Stimulated activated naive CD4-positive, alpha-beta T cell (primary cell): ENCODE measurements around the gene SLC9A9.

ENCODE experiments used
- DNase-seq, 6 experiments: peaks; one replicate each; lab custom pipeline; 2025; lab: John Stamatoyannopoulos, UW

Gene SLC9A9

GRCh38 chr3:143321058-143321769 lies 527.1 kb downstream of the SLC9A9 start:
- DNase-seq: no peak

GRCh38 chr3:143315766-143316165 lies 532.5 kb downstream of the SLC9A9 start:
- no peak for DNase-seq

DNA sequence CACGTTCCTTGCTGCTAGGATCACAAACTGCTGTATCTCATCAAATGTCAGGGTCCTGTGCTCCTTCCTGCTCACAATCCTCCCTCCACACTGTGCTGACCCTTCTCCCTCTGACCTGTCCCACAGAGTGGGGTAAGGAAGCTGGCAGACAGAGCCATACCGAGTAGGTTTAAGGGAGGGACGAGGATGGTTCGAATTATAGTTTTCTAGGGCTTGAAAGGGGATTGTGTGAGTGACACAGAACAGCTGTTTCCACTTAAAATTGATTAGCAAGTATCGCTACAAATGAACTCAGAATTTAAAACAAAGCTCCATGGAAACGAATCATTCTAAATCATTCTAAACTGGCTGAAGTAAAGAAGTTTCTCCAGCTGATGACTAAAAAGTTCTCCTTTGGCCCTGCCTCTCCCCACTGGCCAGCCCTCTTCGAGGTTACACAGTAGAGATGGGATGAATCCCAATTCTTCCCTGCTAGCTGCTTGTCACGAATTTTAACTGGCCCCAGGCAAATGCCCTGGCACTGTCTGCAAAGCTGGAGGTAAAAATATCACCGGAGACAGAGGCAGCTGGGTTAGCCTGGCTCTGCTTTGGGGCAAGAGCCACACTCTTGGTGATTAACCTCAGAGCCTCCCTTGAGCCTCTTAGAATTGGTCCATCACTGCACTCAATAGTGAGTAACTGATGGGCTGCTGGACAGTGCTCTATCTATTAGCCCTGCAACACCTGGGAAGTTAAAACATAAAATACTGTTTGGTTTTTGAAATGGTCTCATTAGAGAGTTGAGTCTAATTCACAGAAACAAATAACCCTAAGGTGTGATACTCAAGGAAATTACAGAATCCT lies 533.8 kb downstream of the SLC9A9 start:
- no peak for DNase-seq

DNA sequence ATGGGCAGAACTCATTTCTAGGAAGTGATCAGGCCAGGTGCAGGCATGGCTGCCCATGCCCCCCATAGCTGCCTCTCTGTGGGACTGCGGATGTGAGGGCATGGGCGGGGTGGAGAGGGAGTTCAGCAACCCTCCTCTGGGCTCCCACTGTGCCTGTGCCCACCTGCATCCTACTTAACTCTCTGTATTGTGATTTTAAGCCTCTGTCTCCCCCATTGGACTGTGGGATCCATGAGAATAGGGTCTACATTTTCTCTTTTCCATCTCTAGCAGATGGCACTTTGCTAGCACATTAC lies 534.4 kb downstream of the SLC9A9 start:
- DNase-seq: no peak

DNA sequence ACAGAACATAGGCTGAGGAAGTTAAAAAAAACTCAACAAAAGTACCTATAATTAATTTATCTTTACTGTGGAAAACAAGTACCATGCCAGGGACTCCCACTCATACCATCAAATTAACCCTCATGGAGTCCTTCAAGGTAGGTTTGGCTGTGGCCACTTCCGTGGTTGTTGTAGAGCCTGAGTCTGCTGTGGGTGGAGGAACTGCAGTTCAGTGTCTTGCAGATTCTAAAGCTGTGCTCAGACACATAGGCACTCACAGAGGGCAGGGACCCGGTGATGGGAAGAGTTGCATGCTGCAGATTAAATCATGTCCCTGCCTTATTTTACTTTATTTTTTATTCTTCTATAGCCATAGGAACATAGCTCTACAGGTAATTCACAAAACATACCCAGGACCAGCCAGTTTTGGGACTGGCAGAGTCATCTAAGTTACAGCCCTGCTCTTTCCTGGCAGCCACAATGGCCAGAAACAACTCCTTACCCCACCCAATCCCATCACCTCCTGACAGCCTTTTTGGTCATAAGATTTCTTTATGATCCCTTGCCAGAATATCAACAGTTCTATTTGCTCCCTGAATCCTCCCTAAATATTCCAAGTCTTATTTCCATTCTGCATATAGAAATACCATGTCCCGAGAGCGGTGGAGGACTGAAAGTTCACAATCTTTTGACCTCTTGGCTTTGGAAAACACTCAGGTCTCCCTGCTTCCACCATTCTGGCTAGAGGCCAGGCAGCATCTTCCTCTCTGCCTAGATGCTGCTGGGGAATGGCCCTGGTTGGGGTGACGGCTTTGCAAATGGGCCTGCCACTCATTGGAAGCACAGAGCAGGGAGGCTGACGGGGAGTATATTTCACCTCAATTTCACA lies 535.0 kb downstream of the SLC9A9 start:
- DNase-seq: no peak

DNA sequence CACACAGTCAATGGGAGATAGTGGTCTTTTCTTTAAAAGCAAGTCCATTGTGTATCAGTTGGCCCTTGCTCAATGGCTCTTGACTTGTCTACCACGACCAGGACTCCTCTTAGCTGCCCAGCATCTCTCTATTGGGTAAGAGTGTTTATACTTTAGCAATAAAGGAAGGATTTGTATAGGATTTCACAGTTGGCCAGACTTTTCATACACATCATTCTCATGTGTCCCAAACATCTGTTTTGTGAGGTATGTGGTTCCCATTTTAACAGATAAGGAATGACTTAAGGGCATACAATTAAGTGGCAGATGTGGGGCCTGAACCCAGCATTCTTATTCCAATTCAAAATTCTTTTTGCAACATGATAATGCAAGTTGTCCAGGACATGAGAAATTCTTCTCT lies 537.2 kb downstream of the SLC9A9 start:
- no peak for DNase-seq

DNA sequence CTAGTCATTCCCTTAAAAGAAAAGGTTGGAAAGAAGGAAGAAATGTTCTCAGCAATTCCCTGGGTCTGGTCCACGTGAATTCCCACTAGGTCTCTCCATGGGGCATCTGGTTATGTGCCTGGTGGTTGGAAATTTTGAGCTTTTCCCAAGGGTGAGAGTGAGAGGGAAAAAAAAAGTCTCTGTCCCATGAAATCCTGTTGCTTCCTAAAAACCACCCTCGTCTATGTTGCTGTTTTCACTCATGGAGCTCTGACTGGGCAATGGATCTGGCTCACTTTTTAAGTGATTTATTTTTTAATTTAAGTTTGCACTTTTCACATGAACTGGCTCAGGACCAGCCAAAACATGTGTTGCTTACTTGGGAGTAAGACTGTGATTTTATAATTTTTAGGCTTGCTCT lies 538.6 kb downstream of the SLC9A9 start:
- DNase-seq: no peak

- no peak for DNase-seq
Observed at GRCh38 chr3:143307613-143308183, 540.6 kb downstream of the SLC9A9 start.

- no peak for DNase-seq
Observed at GRCh38 chr3:143306407-143306806, 541.9 kb downstream of the SLC9A9 start.

DNA sequence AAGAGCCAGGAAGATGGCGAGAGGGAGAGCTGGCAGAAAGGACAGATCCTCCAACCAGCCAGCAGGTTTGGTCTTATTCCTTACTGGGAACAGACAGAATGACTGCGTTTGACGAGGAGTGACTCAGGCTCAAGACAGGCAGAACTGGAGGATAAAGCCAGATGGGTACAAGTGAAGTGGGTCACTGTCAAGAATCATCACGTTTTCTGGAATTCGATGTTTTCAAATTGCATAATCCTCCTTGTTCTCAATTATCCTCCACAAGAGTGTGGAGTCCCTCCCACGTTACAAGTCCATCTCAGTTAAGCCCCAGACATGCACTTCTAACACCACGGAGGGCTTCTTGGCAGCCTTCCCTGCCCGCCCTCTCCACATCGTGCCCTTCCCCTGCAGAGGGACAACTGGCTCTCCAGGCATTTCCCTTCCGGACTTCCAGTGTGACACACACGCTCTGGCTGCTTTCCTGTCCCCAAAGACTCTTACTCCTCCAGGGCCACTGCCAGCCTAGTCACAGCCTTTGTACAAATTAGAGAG lies 545.6 kb downstream of the SLC9A9 start:
- no peak for DNase-seq

DNA sequence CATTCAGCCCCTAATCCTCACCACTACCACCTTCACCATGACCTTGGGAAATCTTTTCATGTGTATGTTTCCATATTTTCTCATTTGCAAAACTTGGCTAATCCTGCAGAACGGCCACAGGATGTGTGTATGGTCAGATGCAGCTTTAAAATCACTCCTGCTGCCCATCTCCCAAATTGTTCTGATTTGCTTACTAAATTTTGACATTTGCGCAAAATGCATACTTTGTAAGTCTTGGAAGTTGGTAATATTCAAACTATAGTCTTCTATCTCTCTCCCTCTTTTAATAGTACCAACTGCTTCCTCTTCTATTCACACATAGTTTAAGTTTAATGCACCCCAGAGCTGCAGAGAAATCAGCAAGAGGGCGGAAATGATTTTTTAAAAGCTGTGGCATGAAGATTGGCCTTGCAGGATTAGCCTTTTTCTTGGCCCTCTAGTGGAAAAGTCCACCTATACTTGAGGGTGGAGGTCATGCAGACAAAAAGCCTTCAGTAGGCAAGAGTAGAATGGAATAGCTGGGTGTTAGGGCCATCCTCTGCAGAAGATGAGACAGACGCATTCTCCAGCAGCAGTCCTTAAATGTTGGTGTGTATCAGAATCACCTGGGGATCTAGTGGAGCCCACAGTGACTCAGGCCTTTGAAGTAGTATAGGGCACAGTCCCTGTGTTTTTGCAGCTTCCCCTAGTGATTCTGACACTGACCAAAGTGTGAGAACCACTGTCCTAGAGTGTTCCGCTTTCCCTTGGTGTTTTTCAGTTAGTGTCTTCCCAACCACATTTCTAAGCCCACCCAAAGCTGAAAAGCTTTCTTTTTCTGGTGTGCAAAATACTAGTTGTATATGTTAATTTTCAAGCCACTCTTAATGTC lies 547.0 kb downstream of the SLC9A9 start:
- no peak for DNase-seq

- no peak for DNase-seq
Observed at GRCh38 chr3:143298886-143299535, 549.3 kb downstream of the SLC9A9 start.

- DNase-seq: no peak
Observed at GRCh38 chr3:143298380-143298779, 549.9 kb downstream of the SLC9A9 start.

DNA sequence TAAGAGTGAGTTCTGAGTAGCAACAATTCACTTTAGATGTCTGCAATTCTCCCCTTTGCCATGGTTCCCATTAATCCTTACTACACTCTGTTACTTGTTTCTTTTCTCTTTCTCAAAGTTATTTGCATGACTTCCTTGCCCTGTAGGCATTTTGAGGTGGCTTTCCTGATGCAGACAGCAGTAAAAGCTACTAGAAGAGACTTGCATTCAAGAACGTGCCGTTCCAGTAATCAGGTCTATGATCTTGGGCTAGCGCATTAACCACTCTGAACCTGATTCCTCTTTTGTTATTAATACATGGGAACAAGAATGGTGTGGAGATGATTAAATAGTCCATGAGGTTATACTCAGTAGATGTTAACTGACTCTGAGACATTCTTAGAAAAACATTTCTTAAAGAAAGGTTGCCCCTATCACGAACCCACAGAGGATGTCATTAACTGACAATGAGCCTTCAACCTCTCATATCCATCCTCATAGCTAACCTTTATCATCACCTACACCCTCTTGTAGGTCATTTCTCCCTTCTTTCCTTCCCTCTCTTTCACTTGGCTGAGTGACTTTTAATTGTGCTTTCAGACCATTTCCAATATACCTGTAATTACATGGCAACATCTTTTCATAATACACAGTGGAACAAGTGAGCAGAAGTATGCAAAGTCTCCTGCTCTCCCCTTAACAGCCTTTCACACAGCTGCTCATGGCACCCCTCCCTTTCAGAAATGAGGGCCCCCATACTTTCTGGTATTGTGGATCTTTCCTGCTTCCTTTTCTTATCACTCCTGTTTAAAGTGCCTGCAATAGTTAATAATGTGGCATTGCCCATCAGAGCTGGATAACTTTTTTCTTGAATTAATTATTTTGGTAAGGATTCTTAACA lies 552.8 kb downstream of the SLC9A9 start:
- no peak for DNase-seq

- DNase-seq: peak in 1 of 6 experiments; percentile 12
Observed at GRCh38 chr3:143294188-143294587, 554.1 kb downstream of the SLC9A9 start.

DNA sequence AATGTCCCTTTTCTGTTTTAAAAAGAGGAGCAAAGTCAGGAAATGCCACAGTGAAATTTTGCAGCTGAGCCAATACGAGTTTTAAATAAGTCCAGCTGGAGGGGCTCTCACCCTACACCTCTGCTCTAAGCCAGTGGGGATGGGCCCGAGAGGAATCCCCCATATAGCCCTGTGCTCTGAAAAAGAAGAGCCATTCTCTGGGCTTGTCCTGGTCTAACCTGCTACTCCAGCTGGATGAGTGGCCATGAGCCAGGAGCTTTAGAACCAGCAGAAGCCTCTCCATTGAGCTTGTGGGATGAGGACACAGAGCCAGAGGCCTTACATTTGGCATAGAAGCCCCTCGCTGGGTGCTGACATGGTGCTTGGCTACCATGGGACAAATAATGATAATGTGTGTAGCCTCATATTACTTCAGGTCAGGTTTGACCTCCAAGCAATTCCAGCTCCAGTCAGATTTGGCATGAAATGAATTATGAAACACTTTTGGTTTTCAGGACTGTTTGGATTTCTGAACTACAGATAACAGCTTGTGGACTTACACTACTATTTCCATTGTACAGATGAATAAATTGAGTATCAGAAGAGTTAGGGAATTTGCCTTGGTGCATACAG lies 556.3 kb downstream of the SLC9A9 start:
- DNase-seq: no peak

GRCh38 chr3:143288944-143289343 lies 559.3 kb downstream of the SLC9A9 start:
- DNase-seq: no peak

- DNase-seq: no peak
Observed at GRCh38 chr3:143287403-143287802, 560.9 kb downstream of the SLC9A9 start.

DNA sequence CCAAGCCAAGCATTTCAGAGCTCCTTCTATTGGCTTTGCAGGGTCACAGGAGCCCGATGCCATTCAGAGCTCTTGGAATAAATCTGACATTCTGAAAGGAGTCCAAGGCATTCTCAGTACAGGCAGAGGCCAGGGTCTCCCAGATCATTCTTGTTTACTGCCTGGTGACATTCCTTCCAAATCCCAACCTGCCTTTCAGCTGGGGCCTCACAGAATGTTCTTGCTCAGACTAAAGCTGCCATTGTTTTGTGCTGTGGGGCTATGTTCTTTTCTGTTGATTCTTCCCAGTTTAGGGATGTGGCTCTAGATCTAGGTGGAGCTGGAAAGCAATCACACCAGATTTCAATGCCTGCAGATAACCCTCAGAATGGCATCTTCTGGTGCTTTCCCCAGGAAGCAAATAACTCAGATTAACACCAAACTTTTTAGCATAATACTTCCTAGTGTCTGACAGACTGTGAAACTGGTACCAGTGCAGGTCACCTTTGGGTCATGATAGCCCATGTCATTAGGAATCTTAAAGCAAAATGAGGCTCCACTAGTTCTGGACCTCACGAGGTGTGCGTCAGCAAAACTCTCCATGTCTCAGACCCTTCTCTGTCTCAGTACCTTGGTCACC lies 561.8 kb downstream of the SLC9A9 start:
- no peak for DNase-seq
